GM12892 (cell line): ENCODE results near the gene KLLN.

Experiments
- POLR2A ChIP-seq: IDR thresholded peaks from 2 replicates; pipeline ENCODE4 v1.6.1; 2011; ENCODE audit warnings: low read depth, low read length, control low read depth
- POLR2AphosphoS5 ChIP-seq: IDR thresholded peaks from 2 replicates; pipeline ENCODE4 v1.6.1; 2011; ENCODE audit warnings: low read depth, low read length, control low read depth
- TAF1 ChIP-seq: IDR thresholded peaks from 2 replicates; pipeline ENCODE4 v1.6.1; 2011; ENCODE audit warnings: low read depth, mild to moderate bottlenecking, control low read depth, low read length, borderline replicate concordance

GRCh38 chr10:87816163-87816897, 47.0 kb downstream of the KLLN start:
- TF ChIP-seq POLR2A: no peak
- no peak for TF ChIP-seq POLR2AphosphoS5
- TF ChIP-seq TAF1: no peak
